ENCODE data around the gene RPL18A.

DNA sequence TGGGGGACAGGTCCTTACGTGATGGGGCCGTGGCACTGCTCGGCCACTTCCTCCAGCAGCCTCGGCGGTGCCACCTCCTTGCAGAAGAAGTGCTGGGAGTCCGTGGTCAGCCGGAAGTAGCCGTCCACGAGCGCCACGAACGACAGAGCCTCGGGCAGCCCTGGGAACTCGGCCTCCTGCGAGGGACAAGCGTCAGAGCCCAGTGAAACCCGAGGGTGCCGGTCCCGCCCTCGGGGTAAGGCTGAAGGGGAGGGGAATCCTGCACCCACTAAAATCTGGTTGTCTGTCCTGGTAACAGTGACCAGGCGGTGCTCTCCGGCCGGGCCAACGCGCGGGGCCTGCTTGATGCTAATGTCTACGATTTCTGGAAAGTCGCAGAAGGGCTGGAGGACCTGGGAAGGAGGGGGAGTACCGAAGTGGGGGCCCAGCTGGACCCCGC lies 18.3 kb upstream of the RPL18A start:
- TF ChIP-seq CTCF (conservative IDR thresholded peaks at IDR 0.05 in 1 of 2, IDR thresholded peaks at IDR 0.05 in 1 of 2; ENCODE audit: extremely low read depth in 1 of 2, insufficient read depth in 1 of 2, low read depth in 1 of 2, low read length in 2 of 2) (no peak), EZH2 (IDR thresholded peaks at IDR 0.05; ENCODE audit: borderline replicate concordance, low read length) (no peak)
